ENCODE measurements around the gene WWC1. TPM values are rescaled to one million over a fixed set of nuclear protein-coding genes. Genes with fewer than 3 reads are reported as not detected.
"Not testable (repeated sequence)": the region's sequence is repeated elsewhere in the genome, so short reads cannot be mapped to it uniquely, and the experiment has no call there.

The WWC1 gene
- total RNA-seq, 2 donors from 2014 or later = 0.33 to 0.97 TPM

DNA sequence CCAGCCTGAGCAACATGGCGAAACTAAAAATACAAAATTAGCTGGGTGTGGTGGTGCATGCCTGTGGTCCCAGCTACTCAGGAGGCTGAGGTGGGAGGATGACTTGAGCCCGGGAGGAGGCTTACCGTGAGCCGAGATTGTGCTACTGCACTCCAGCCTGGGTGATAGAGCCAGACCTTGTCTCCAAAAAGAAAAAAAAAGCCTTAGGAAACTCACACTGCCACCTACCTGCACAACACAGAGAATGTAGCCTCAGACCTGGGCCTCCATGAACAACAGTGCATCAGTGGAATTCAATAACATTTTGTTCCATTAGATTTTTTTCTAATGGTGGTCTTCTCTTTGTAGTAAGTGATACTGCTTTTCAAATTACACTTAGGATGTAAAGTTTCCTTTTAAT lies 131.0 kb downstream of the WWC1 start:
- DNase-seq (ENCODE audit: low spot score) = no peak
- intact Hi-C loops (cut with DNase I) = no loop called here

DNA sequence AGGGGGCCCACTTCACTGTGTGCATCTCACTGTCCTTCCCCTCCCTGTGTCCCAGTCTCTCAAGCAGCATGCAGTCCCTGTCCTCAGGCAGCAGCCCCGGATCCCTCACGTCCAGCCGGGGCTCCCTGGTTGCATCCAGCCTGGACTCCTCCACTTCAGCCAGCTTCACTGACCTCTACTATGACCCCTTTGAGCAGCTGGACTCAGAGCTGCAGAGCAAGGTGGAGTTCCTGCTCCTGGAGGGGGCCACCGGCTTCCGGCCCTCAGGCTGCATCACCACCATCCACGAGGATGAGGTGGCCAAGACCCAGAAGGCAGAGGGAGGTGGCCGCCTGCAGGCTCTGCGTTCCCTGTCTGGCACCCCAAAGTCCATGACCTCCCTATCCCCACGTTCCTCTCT lies 132.0 kb downstream of the WWC1 start:
- intact Hi-C loops (cut with DNase I) = no loop called here
- DNase-seq (ENCODE audit: low spot score) = no peak

DNA sequence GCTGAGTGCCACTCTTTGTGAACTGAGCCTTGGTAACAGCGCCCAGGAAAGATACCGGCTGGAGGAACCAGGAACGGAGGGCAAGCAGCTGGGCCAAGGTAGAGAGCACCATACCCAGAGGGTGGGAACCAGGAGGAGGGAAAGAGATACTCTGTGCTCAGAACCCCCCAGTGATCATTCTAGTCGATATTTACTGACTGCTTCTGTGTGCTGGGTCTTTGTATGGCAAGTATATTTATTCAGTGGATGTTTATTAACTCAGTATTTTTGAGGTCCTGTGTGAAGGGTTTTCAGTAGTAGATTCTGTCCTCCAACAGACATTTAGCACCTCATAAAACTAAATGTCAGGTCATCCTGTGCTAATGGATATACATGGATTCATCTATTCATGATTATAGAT lies 132.5 kb downstream of the WWC1 start:
- no peak for DNase-seq (ENCODE audit: low spot score)
- intact Hi-C loops (cut with DNase I) = no loop called here

DNA sequence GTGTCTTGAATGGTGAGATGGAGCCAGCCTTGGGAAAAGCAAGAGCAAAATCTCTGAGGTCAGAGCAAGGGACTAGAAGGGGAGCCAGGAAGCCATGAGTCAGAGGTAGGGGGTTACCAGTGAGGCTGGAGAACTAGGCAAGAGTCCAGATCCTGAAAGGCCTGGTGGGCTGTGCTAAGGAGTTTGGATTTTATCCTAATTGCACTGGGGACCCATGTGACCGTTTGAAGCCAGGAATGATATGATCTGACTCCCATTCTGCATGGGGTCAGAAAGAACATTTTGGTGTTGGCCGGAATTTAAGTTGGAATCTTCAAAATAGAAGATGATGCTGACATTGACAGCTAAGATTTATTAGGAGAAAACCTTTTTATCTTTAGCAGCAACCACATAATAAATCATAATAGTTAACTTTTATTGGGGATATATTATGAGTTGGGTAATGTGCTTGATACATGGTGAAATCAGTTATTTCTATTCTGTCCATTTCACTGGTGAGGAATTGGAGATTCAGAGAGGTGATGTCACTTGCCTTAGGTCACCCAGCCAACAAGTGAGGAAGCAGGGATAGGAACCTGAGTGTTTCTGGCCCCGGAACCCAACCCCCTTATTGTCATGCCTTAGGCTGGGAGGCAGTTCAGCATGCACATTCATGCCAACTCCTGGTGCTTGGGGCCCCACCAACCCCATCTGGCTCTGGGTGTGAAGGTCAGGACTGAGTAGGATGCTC lies 133.3 kb downstream of the WWC1 start:
- no peak for DNase-seq (ENCODE audit: low spot score)
- intact Hi-C loops (cut with DNase I) = no loop called here

DNA sequence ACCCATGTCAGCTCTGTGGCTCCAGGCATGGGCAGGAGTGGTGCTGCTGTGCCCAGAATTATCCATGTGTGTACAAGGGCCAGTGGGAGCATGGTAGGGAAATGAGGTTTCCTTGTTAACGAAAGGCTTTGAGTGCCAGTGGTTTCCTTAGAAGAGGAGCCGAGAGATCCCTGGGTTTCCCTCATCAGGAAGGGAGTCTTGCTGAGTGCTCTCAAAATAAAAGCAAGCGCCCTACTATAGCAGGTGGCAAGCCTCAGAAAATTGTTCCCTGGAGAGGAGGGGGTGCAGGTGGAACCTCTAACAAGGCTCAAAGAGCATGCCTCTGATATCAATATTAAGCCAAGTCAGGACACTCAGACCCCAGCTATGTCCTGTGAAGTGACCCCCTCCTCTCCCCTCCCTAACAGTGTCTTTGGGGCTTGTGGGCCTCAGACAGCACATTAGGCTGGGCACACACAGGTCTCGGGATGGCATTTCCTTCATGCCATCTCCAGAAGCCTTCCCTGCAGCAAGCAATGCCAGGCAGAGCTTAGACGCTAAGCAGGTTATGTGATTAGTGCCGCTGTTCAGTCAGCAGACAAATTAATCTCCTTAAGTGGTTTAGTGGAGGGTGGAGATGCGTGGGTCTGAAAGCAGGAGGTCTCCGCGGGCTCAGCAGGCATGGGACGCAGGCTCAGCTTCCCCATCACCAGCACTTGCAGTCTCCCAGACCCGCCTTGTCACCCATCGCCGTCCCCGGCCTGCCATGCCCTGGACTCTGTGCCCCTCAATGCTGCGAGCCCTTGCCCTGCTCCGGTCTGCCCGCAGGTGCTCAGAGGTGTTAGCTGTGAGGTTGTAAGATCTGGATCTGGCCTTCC lies 134.8 kb downstream of the WWC1 start:
- no peak for DNase-seq (ENCODE audit: low spot score)
- intact Hi-C loops (cut with DNase I) = no loop called here

DNA sequence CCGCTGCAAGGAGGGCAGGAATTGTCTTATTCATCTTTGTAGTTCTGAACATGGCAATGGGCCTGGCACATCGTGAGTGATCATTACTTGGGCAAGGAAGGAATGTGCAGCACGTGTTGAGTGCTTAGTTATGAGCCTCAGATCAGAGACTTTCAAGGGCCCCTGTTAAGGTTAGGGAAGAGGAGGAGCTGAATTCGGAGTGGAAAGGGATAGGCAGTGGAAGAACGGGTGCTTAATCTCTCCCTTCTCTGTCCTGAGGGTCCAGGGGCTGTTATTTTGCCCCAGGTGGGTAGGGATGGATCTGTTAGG lies 135.4 kb downstream of the WWC1 start:
- intact Hi-C loops (cut with DNase I) = no loop called here
- no peak for DNase-seq (ENCODE audit: low spot score)

DNA sequence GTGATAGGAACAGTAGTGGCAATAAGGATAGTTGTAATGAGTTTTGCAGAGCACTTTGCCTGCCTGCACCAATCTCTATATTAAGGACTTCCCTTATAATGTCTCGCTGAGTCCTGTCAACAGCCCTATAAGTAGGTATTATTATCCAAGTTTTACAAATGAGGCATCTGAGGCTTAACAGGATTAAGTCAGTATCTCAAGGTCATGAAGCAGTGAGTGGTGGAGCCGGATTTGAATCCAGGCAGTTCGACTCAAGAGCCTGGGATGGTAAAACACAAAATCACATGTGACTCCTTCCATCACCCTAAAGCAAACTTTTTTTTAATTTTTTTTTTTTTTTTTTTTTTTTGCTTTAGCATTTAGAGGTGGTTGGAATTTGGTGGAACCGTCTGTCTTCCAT lies 135.8 kb downstream of the WWC1 start:
- DNase-seq (ENCODE audit: low spot score) = no peak
- intact Hi-C loops (cut with DNase I) = no loop called here

DNA sequence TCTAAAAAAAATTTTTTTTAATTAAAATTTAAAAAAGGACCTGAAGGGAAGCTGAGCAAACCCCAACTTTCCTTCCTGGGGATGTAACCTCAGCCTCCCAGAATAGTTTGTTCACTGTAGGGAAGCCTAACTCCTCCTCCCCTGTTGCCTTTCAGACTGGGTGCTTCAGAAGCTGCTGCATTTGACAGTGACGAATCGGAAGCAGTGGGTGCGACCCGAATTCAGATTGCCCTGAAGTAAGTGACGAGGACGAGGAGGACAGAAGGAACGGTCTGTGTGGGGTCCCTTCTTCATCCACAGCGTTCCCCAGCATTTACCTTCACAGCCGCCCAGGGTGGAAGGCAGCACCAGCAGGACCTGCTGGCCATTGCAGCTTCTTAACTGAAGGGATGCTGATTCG lies 137.1 kb downstream of the WWC1 start:
- intact Hi-C loops (cut with DNase I) = no loop called here
- DNase-seq (ENCODE audit: low spot score) = no peak

DNA sequence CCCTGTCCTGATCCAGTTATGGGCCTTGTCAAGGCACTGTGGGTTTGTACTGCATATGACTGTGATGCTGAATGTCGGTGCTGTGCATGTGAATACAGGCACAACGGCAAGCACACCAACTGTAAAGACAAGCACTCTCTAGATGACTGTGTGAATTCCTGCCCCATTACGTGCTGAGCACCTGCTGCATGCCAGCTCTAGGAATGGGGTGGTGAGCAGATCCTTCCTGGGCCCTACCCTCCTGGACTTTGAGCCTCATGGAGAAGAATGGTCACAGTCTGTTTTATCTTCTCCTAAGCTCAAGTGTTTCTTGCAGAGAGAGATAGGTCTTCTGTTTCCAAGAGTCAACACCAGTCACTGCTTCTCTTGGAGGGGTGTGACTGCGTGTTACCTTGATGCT lies 138.9 kb downstream of the WWC1 start:
- no peak for DNase-seq (ENCODE audit: low spot score)
- intact Hi-C loops (cut with DNase I) = no loop called here

DNA sequence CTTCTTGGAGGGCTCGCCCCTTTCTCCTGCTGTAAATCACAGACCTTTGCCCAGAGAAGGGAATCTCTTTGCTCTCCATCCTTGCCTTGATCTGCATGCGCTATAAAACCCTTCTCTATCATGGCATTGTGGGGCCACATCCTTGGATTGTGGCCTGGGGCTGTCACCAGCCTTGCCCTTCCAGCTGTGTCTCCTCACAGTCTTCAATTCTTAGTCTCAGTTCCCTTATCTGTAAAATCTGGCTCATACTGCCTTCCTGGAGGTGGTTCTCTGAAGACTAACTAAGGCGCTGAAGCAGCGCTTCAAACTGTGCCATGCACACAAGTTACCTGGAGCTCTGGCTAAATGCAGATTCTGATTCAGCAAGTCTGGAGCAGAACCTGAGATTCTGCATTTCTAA lies 141.5 kb downstream of the WWC1 start:
- DNase-seq (ENCODE audit: low spot score) = no peak
- intact Hi-C loops (cut with DNase I) = no loop called here

DNA sequence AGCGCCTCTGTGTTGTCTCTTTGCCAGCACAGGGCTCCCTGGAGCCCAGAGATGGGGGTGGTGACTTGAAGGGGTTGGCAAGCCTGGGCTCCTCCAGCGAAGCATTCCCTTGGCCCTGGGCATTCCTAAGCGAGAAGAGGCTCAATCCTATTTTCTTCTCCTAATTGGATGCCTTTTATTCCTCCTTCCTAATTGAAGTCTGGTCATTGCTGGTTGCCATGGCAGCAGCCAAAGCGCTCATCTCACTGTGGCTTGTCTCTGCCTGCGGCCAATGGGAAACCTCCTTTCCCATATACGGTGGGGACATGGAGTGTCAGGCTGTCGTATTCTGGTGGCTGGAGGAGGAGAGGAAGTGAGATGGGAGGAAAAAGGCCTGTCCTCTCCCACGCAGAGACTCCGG lies 142.6 kb downstream of the WWC1 start:
- DNase-seq (ENCODE audit: low spot score) = no peak
- intact Hi-C loops (cut with DNase I) = no loop called here

DNA sequence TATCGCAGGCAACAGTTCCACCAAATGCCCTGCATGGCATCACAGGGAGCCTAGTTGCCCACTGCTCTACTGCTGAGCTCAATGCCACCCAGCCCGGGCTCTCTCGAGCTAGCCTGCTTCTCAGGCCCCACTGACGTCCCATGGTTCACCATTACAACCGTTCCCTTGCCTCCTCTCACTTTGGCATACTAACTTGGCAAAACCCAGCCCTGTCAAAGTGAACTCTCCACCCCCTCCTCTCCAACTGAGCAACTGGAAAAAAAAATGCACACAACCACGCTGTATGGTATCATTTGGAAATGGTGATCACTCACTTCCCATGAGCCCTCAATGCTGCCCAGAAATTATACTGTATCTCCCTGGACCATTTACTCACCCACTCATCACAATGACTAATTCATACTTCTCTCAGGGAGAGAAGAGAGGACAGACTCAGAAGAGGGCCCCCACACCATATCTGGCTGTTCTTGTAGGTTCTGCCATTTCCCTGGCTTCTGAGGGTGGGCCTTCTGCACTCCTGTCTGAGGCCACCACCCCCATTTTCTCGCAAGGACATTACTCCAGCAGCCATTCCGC lies 143.4 kb downstream of the WWC1 start:
- DNase-seq (ENCODE audit: low spot score) = no peak
- intact Hi-C loops (cut with DNase I) = no loop called here

DNA sequence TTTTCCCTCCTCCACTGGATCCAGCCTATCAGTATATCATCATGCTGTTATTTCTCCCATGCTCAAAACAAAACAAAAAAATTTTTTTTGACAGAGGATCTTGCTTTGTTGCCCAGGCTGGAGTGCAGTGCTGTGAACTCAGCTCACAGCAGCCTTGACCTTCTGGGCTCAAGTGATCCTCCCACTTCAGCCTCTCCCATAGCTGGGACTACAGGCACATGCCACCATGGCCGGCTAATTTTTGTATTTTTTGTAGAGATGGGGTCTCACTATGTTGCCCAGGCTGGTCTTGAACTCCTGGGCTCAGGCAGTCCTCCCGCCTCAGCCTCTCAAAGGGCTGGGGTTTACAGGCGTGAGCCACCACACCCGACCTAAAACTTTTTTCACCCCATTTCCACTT lies 143.9 kb downstream of the WWC1 start:
- DNase-seq (ENCODE audit: low spot score); intact Hi-C loops (cut with DNase I): not testable (repeated sequence)

DNA sequence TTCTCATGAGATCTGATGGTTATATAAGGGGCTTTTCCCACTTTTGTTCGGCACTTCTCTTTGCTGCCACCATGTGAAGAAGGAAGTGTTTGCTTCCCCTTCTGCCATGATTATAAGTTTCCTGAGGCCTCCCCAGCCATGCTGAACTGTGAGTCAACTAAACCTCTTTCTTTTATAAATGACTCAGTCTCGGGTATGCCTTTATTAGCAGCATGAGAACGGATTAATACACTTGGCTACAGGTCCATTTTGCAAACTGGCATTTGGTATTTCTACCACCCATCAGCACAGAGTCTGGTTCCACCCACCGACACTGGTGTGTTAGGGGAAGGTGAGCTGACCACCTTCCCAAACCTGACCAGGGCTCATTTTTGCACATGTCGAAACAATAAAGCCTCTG lies 146.9 kb downstream of the WWC1 start:
- DNase-seq (ENCODE audit: low spot score) = no peak
- intact Hi-C loops (cut with DNase I) = no loop called here

DNA sequence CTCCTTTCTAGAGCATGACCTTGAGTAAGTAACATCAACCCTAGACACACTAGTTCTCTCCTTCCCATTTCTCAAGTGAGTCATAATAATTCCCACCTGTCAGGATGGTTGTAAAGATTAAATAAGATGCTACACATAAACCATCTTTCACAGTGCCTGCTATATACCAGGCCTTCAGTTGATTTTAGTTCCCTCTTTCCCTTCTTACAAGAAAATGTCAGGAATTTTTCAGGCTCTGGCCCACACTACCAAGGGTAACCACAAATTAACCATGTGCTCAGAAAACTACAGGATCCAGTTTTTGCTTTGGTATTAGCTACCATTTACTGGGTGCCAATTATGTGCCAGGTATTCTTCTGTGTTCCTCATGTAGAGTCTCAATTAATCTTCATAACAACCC lies 152.1 kb downstream of the WWC1 start:
- intact Hi-C loops (cut with DNase I) = no loop called here

DNA sequence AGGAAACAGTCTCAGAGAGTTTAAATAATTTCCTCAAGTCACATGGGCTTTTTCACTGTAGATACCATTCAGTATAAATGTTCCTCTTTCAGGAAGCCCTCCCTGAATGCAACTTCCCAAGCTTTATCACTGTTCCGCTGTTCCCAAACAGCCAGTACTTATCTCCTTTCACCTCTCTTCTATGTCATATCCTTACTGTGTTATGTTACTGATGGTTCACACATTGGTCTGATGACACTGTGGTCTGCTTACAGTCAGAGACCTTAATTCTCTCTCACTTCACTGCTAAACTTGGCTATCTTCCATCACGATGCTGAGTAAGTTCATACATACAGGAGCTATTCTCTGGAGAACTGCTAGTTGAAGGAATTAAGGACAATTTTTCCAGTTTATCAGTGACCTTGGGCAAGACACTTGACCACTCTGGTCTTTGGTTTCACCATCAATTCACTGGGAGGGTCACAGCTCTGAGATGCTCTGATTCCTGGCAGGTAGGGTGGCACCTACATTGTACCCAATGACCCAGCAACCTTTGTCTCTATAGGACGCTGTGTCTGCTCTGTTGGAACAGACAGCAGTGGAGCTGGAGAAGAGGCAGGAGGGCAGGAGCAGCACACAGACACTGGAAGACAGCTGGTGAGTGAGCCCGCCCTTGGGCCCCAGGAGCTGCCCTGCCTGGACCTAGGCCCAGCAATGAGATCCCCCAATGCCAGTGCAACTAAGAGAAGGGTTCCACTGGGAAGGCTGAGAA lies 152.7 kb downstream of the WWC1 start:
- intact Hi-C loops (cut with DNase I) = no loop called here
- DNase-seq (ENCODE audit: low spot score) = no peak

More for the DNA sequence above, 152.1 kb downstream of the WWC1 start:
- no peak for DNase-seq (ENCODE audit: low spot score)

DNA sequence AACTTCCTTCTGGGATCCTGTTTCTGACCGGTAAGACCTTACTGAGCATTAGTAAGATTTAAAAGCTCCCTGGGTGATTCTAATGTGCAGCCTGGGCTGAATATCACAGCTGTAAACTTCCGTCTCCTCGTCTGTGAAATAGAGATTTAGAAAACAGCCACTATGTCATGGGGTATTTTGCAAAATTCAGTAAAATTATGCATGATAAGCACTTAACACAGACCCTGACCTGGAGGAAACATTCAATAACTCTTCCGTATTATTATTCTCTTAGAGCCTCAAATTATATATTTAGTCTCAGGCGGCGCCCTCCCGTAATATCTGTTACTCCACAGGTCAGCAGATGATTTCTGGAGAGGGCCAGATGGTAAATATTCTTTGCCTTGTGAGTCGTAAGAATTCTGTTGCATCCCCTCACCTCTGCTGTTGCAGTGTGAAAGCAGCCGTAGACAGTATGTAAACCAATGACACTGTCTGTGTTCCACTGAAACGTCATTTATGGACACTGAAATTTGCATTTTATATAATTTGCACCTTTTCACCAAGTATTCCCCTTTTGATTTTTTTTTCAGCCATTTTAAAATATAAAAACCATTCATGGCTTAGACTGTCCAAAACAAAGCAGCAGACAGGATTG lies 155.7 kb downstream of the WWC1 start:
- DNase-seq (ENCODE audit: low spot score) = no peak
- intact Hi-C loops (cut with DNase I) = no loop called here

DNA sequence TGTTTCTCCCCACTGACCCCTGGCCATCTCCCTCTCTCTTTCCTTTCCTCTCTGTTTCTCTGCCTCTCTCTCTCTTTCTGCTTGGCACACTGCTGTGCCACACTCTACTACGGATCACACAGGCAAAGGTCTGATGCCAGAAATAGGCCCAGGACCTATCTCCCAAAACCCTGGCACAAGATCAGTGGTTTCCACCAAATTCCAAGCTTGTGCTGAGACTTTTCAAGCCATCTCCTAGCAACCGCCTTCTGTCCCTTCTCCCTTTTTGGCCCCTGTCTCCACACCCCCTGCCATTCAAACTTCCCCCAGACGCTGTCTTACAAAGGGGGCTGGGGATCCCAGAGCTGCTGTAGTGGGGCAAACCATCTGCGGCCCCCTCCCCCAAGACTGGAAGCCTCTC lies 156.4 kb downstream of the WWC1 start:
- DNase-seq (ENCODE audit: low spot score) = no peak
- intact Hi-C loops (cut with DNase I) = no loop called here

DNA sequence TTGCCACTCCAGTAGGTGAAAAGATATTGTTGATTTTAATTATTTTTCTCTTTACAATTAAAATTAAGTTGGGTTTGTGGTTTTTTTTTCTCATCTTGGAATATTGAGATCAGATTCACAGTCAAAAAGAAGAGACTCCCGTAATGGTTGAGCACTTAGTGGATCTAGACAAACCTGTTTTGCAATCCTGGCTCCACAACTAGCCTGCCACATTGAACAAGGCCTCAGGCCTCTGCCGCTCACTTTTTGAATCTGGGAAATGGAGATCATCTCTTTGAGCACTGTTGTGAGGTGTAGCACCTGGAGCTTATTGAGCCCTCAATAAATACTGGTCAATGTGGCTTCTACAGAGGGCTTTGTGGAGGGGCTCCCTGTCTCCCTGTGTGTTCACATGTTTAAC lies 157.7 kb downstream of the WWC1 start:
- DNase-seq (ENCODE audit: low spot score) = no peak
- intact Hi-C loops (cut with DNase I) = no loop called here

DNA sequence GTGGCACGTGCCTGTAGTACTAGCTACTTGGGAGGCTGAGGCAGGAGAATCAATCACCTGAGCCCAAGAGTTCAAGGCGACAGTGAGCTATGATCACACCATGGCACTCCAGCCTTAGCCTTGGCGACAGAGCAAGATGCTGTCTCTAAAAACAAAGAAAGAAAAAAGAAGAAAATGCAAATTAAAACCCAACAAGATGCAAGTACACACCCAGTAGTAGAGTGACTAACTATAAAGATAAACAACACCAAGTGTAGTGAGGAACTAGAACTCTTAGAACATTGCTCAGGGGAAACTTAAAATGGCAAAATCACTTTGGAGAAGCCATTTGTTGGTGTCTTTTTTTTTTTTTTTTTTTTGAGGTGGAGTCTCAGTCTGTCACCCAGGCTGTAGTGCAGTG lies 160.1 kb downstream of the WWC1 start:
- DNase-seq (ENCODE audit: low spot score) = no peak
- intact Hi-C loops (cut with DNase I) = no loop called here

Data from posterior vena cava (tissue), 2 donors.